GM12878 (cell line): Measurements from ENCODE around the gene FLII. TPM values are rescaled to one million over a fixed set of nuclear protein-coding genes. Genes with fewer than 3 reads are reported as not detected.

Source experiments
- BRCA1 ChIP-seq: IDR thresholded peaks from 2 replicates; pipeline ENCODE4 v1.6.1; 2011; ENCODE audit warnings: low read depth, low read length, improper control_type of control experiment
- CUX1 ChIP-seq: IDR thresholded peaks from 2 replicates; pipeline ENCODE4 v1.6.1; 2012; ENCODE audit warnings: improper control_type of control experiment, low read depth, low read length; ENCODE audit not compliant: insufficient replicate concordance
- E4F1 ChIP-seq: fragments of 450-650 bp; IDR thresholded peaks from 2 replicates; pipeline ENCODE4 v1.6.1; 2018; ENCODE audit warnings: borderline replicate concordance, mild to moderate bottlenecking; ENCODE audit not compliant: partially characterized antibody
- EED ChIP-seq: sonication (generic); IDR thresholded peaks from 2 replicates; pipeline ENCODE4 v1.6.1; 2016; ENCODE audit warnings: antibody characterized with exemption, low read depth
- ETV6 ChIP-seq, 2 experiments: fragments of 450-650 bp in 1 of 2; IDR thresholded peaks in 1 of 2; conservative IDR thresholded peaks in 1 of 2; 2 replicates each; pipeline ENCODE4 v1.6.1; 2014; ENCODE audit warnings: antibody characterized with exemption in 1 of 2, borderline replicate concordance in 1 of 2, low read depth in 1 of 2, mild to moderate bottlenecking in 1 of 2, moderate library complexity in 1 of 2
- LARP7 ChIP-seq: fragments of 450-650 bp; IDR thresholded peaks from 2 replicates; pipeline ENCODE4 v1.6.1; 2017; ENCODE audit warnings: mild to moderate bottlenecking
- NBN ChIP-seq: fragments of 450-650 bp; IDR thresholded peaks from 2 replicates; pipeline ENCODE4 v1.6.1; 2016
- RBBP5 ChIP-seq: fragments of 200-600 bp; sonication (generic); conservative IDR thresholded peaks from 2 replicates; pipeline ENCODE4 v1.6.1; 2016
- SPI1 ChIP-seq: IDR thresholded peaks from 2 replicates; pipeline ENCODE4 v1.6.1; 2011; ENCODE audit warnings: low read depth, mild to moderate bottlenecking, low read length, moderate library complexity, borderline replicate concordance; ENCODE audit not compliant: insufficient read depth
- ZBTB4 ChIP-seq: fragments of 450-650 bp; formaldehyde crosslinking; IDR thresholded peaks from 2 replicates; pipeline ENCODE4 v1.4.0; 2022; ENCODE audit warnings: mild to moderate bottlenecking, moderate library complexity
- polyA plus RNA-seq, 11 experiments: library from polyadenylated mRNA; depleted of rRNA in 4 of 11; unstranded in 6 of 11; stranded (reverse) in 5 of 11; fragments of >200 nt; fragmentation: Nextera tagmentation in 4 of 11; fragmentation: Illumina TruSeq in 1 of 11; extraction: Ambion mirVana in 4 of 11; extraction: Trizol in 1 of 11; gene quantifications; 1 replicate in 1 of 11; 2 replicates in 10 of 11; pipeline versions ENCODE4 v1.2.1 to v1.2.3, GENCODE V29; 2011 to 2016; ENCODE audit warnings: inconsistent platforms in 2 of 11, missing spikeins in 2 of 11, low read depth in 1 of 11
- total RNA-seq, 4 experiments: library from RNA; depleted of rRNA in 3 of 4; stranded (reverse); fragments of >200 nt in 3 of 4; fragmentation: Illumina TruSeq in 1 of 4; extraction: Trizol in 1 of 4; gene quantifications; 2 replicates each; pipeline versions ENCODE4 v1.2.1 to v1.2.3, GENCODE V29; 2013 to 2021
- TF ChIP-seq, protein P1 (sequence below): IDR thresholded peaks from 2 replicates; pipeline ENCODE4 v1.6.1; 2011; ENCODE audit warnings: borderline replicate concordance, low read depth, mild to moderate bottlenecking, moderate library complexity, mixed read lengths, low read length; ENCODE audit not compliant: insufficient read depth; ENCODE audit errors: extremely low read length
- TF ChIP-seq, protein P2 (sequence below): IDR thresholded peaks from 2 replicates; pipeline ENCODE4 v1.6.1; 2011; ENCODE audit warnings: mild to moderate bottlenecking, low read depth, low read length, moderate library complexity; ENCODE audit not compliant: insufficient replicate concordance

Gene FLII
- total and polyA plus RNA-seq, 10 of the 15 experiments (the other 5 are each of a cell fraction or from before 2014, with no cell fraction given): 22.2 to 200 (median 121) TPM

DNA sequence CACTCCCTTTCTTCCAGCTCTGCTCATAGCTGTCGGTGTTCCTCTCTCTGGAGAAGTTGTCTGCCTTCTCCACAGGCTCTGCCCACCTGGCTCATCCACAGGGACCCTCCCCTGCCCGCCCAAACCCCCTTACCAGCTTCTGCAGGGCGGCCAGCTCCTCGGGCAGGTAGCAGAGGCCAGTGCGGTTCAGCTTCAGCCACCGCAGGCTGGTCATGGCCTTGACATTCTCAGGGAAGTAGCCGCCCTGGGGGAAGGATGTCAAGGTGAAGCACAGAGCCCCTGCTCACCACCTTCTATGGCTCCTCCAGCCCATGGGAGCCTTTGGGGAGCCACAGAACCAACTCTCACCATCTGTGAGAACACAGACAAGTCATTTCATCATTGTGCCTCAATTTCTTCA lies 1.8 kb downstream of the FLII start (continued):
- TF ChIP-seq CUX1: no peak
- TF ChIP-seq BRCA1: no peak
- TF ChIP-seq, protein P1, sequence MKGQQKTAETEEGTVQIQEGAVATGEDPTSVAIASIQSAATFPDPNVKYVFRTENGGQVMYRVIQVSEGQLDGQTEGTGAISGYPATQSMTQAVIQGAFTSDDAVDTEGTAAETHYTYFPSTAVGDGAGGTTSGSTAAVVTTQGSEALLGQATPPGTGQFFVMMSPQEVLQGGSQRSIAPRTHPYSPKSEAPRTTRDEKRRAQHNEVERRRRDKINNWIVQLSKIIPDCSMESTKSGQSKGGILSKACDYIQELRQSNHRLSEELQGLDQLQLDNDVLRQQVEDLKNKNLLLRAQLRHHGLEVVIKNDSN: no peak
- TF ChIP-seq E4F1: no peak
- TF ChIP-seq, protein P2, sequence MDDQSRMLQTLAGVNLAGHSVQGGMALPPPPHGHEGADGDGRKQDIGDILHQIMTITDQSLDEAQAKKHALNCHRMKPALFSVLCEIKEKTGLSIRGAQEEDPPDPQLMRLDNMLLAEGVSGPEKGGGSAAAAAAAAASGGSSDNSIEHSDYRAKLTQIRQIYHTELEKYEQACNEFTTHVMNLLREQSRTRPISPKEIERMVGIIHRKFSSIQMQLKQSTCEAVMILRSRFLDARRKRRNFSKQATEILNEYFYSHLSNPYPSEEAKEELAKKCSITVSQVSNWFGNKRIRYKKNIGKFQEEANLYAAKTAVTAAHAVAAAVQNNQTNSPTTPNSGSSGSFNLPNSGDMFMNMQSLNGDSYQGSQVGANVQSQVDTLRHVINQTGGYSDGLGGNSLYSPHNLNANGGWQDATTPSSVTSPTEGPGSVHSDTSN: no peak
- TF ChIP-seq EED: no peak
- TF ChIP-seq ETV6 (conservative IDR thresholded peaks at IDR 0.05 in 1 of 2, IDR thresholded peaks at IDR 0.05 in 1 of 2; ENCODE audit: borderline replicate concordance in 1 of 2, low read depth in 1 of 2): no peak
- no peak for TF ChIP-seq ZBTB4 (CRISPR knock-in tag)
- no peak for TF ChIP-seq SPI1
- no peak for TF ChIP-seq RBBP5
- TF ChIP-seq LARP7: no peak
- TF ChIP-seq NBN: no peak
